HG03159 (cell line): ENCODE data around the gene DGCR6L.
"Not testable (repeated sequence)": the region's sequence is repeated elsewhere in the genome, so short reads cannot be mapped to it uniquely, and the experiment has no call there.

ENCODE experiments used
- ATAC-seq: cut with Tn5 transposase; IDR thresholded peaks from one replicate; pipeline ENCODE4 v1.9.1; 2021; ENCODE audit warnings: mild to moderate bottlenecking, moderate library complexity; ENCODE audit not compliant: unreplicated experiment

DGCR6L gene

DNA sequence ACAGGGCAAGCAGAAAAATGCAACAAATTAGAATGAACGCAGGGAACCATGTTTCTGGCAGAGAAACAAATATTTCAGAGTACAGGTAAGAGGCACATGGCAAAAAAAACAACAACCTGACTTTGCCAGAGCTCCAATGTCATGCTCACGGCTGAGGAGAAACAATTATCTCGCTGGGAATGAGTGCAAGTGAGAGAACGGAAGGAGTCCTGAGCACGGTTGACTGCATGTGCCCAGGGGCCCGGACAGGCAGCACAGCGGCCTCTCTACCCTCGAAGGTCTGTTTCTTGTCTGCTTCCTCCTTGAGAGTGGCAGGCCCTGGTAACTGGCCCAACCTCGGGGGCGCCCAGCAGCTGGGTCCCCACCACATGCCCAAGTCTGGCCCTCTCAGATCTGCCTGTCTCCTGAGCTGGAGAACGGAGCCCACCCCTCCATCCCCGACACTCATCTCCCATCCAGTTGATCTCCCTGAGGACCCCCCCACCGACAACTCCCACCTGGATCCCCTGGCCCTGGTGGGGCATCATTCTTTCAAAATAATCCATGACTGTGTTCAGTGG, 27.1 kb downstream of the DGCR6L start:
- no peak for ATAC-seq

DNA sequence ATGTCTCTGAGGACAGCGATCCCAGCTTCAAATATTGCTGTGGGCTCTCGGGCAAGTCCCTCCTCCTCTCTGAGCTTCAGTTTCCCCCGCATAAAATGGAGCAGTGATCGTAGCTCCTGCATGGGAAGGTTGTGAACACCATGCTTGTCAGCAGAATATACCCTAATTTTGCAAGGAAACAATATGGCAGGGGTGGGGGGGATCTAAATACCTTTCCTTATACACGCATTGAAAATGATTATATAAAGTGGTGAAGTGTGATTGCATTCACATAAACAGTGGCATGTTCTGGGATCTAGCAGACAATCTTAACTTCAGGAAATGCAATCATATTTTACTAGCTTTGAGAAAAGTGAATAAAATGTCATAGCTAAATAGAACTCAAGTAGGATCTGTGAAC, 27.8 kb downstream of the DGCR6L start:
- ATAC-seq = no peak

DNA sequence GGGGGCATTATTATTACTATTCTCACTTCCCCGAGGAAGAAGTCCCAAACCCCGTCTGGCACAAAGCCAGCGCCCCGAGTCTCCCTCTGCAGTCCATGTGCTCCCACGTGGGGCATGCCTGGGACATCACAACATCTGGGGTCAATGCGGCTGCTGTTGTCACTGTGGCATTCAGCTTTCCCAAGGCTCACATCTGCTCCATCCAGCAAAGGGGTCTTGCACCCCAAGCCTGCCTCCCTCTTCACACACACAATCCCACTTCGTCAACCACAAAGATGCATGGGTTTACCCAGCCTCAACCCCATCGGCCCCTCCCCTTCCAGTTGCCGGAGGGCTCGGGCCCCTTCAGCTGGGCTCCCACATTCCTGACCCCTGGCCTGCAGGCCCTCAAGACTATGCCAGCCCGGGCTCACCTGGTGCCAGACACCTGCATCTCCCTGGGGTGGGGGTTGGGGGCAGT, 28.2 kb downstream of the DGCR6L start:
- ATAC-seq = no peak

DNA sequence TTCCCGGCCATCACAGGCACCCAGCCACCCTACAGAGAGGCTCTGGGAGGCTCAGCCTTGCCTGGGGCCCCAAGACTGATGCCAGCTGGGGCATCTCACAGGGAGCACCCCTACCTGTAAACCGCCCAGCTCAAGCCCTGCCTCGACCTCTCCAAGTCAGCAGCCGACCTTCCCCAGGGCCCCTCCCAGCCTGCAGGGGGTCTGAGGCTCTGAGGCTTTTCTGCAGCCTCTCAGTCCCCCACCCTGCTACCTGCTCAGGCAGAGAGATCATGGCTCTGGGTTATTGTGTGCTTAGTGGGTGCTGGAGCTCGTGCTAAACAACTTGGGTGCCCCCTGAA, 28.6 kb downstream of the DGCR6L start:
- no peak for ATAC-seq

DNA sequence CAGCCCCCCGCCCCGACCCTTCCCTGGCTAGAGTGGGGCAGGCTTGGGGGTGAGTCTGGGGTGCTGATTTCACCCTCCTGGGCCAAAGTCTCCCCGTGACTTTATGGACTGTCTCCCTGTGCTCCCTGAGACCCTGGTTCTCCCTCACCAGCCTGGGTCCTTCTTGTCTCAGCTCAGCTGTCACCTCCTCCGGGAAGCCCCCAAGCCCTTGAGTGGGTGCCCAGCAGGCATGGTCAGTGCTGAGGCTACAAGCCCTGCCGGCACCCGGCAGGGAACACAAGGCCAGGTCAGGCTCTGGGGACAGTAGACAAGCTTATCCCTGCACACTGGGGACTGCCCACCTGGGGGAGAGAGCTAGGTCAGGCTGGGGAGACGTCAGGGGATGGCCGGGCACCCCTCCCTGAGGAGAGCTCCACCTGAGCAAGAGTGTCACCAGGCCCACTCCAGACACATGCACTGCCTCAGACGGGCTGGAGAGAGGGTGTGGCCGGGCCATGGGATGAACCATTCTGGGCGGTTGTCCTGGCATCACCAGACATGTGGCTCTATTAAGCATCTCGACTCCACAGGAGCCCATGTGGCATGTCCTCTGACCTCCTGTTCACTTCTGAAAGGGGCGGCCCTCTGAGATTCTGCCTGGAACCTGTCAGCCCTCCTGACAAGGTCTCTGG, 29.1 kb downstream of the DGCR6L start:
- ATAC-seq = no peak

DNA sequence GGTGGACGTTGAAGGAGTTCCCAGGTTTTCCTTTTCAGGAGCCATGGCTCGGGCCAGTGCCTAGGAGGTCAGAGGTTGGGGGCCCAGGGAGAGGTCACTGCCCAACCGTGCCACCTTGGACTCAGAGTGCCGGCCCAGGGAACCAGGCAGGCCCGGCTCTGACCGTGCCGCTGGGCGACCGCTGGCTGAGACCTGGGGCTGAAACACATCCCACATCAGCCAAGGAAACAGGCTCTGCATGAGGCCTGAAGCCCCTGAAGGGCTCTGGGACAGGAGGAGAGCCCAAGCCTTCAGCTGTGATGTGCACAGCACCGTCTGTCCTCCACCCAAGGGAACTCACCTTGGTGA, 29.8 kb downstream of the DGCR6L start:
- no peak for ATAC-seq

DNA sequence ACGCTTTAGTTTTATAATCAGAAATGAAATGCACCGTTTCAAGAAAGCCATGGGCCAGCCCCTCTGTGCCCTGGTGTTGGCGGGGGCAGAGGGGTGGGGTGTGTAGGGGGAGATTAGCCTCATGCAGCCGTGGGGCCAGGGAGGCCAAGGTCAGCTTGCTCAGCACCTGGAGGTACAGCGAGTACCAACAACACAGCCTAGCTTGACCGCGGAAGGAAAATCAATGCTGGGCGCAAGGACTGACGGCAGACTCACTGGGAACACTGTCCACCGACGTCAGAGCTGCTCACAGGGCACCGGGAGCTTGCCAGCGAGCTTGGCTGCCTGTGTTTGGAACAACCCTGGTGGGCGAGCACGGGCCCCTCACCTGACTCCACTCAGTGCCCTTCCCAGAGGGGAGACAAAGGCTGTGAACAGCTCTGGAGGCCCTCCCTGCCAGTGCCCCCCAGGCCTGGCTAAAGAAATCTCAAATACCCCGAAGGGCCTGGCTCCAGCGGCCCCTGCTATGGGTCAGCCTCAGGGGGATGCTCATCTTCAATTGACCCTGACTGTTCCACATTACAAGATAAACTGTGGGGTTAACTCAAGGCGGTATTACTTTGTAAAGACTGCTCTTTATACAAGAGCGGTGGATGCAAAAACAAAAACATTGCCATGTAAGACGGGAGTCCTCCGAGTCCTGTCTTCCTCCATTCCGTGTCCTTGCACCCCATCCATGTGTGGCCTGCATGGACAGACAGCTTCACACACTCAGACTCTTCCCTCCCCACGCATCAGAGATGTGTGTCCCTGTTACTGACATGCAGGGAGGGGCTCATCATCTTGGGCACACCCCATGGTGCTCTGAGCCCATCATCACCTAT, 30.4 kb downstream of the DGCR6L start:
- not testable (repeated sequence) for ATAC-seq

DNA sequence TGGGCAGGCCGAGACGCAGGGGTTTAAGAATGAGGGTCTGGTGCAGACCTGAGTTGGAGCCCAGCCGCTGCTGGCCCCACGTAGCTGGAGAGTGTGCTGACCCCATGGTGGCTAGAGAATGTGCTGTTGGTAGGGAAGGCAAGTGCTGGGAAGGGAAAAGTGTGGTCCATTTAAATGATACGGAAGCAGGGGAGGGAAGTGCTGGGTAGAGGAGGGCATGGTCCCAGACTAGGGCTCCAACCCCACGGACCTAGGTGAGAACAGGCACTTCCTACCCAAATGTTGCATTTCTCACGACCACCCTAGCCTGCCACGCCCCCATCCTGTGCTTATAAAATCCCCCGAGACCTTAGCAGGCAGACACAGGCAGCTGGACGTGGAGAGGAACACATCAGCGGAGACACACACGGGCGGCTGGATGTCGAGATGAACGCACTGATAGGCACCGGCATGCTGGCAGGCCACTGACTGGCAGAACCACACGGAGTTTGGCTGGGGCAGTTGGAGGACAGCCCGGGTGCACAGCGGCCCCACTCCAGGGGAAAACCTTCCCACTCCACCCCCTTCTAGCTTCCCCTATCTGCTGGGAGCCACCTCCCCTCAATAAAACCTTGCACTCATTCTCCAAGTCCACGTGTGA, 33.0 kb downstream of the DGCR6L start:
- ATAC-seq = not testable (repeated sequence)

DNA sequence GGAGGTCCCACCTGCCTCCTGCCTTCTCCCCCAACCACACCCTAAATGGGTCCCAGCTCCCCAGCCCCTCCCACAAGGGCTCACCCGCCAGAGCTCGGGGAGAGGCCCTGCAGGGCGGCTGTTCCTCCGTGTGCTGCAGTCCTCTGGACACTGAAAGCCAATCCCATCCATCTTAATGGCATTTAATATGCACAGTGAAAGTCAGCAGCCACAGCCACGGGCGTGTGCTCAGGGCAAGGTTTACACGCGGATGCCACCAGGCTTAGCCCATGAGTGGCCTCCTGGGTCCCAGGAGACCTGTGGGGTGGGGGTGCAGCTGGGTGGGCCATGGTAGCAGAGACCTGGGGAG, 33.6 kb downstream of the DGCR6L start:
- ATAC-seq = not testable (repeated sequence)

DNA sequence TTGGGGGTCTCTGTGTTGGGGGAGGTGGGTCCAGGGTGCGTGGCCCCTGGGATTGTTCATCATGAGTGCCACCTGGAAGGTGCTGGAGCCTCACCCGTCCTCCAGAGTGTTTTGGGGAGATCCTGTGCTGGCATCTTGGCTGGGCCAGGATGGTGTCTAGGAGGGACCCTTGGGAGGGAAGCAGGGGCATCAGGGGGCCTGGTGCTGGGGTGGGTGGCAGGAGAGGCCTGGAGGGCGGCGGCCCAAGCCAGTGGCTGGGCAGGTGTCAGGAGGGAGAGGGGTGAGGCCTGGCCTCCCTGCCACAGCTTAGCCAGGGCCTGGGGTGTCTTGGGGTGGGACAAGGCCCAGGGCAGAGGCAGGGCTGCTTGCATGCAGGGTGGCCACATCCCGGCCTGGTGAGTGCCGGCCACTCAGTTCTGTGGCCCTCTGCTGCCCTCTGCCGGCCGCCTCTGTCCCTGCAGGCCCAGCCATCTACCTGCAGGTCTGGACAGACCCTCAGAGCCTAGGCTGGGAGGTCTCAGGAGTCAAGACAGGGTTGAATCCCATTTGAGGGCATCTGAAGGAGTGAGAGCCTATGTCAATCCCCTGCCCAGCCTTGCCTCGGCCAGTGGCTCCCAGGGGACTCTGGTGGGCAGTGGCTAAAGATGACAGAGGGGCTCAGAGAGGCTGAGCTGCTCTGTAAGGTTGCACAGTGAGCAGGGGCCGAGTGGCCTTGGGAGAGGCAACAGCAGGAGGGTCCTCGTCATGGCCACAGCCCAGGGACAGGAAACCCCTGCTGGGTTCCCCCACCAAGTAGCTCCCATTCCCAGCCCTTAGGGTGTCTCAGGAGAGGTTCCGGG, 34.2 kb downstream of the DGCR6L start:
- not testable (repeated sequence) for ATAC-seq

DNA sequence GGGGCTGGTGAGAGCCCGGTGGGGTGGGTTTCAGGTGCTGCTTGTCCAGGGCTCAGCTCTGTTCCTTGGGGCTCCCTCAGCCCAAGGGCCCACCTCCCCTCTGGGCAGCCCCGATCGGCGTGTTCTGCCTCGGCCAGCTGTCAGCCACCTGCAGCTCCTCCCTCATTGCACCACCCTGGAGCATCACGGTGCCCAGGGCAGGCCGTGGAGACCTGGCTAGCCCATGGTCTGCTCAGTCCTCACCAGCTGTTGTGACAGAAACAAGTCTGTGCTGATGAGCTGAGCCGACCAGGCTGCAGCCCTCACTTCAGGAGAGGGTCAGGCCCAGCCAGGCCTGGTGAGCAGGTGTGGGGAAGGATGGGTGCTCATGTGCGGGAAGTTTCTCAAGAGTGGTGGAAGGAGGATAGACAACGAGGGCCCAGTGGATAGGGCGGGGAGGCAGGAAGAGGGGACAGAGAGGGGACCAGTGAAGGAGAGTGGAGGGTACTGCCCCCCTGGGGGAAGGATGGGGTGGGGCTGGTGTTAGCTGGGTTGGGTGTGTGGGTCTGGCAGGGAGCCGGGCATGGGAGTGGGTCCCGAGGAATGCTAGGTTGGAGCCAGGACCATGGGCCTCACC, 35.3 kb downstream of the DGCR6L start:
- no peak for ATAC-seq

DNA sequence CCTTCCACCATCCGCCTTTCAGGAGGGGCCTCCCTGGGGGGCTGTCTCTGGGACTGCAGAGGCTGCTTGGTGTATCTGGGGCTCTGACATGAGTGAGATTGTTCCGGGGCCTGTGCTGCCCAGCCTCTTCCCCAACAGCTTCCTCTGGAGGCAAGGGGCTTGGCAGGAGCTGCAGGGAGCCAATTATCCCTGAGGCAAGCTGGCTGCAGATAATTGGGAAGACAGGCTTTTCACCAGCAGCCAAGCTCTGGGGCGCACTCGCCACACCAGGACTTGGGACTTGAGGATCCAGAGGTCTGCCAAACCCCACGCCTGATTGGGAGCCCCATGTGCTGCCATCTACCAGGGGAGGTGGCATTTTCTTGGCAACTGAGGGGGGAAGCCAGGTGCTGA, 36.2 kb downstream of the DGCR6L start:
- ATAC-seq = no peak

DNA sequence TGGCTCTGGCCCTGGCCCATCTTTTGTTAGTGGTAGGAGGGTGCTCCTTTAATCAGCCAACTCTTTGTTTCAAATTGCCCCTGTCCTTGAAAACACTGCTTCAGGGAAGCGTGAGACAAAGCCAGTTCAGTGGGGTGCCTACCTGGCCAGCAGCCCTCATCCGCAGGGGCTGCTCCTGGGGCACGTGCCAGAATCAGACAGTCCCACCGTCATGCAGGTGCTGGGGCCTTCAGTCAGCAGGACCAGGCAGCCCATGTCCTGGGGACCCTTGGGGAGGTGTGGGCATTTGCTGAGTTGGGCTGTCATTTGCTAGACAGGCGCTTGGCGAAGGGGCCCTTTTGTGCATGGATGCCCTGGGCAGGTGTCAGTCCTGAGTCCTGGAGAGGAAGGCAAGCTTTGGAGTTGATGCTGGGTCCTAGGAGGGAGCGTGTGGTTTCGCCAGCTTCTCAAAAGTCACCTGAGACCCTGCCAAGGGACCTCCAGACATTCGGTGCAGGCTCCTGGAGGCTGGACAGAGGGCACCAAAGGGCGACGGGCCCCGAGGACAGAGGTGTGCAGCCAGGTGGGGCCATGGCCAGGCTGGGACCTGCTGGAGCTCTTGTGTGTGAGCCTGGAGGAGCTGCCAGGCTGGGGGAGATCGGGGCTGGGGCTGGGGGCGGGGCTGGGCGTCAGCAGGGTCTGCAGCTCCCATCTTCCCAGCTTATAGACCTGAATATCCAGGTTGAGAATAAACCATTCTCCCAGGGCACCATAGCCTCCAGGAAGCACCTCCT, 36.8 kb downstream of the DGCR6L start:
- ATAC-seq = no peak

DNA sequence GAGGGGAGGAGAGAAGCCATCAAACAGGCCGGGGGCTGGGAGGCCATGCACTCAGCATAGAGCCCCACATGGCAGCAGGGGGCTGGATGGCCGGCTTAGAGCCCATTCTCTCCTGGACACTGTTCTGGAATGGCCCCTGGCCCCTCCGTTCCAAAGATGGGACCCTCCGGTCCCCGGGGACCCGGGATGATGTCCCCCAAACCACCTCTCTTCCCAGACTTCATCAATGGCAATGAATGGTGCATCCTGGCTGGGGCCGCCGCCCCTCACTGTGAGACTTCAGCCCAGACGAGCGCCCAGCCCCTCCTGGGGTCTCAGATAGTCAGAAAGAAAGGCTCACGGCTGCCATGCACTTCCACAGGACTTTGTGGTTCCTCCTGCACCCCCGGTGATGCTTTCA, 38.0 kb downstream of the DGCR6L start:
- no peak for ATAC-seq

DNA sequence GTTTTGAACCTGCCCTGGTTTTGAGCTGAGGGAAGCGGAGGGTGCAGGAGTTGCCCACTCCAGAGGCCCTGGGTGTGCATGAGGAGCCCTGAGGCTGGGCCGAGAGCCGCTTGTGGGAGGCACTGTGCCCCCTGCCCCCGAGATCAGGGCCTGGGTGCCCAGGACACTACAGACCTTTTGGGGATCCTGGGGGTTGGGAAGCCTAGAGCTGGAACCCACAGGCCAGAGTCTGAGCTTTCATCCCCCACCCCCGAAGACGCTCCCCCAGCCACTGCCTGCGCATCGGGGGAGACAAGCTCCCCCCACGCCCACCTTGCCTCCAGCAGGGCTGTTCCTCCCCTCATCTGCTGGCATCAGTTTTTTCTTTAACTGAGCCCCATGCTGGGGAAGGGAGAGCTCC, 38.4 kb downstream of the DGCR6L start:
- ATAC-seq = not testable (repeated sequence)

DNA sequence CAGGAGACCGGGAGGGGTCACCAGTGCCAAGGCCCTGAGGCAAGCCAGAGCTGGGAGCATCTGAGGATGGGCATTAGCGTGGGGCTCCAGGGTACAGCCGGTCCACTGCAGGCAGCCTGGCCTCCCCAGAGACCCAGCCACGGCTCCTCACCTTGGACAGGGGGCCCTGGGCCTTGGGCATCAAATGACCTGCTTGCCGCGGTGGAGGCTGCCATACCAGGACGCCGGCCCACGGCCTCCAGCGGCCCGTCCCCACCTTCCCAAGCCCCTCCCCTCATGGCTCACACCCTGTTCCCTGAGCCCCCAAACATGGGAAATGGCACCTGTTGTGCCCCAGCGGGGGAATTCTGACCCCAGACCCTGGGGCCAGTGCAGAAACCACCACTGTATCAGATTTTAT, 39.0 kb downstream of the DGCR6L start:
- no peak for ATAC-seq

DNA sequence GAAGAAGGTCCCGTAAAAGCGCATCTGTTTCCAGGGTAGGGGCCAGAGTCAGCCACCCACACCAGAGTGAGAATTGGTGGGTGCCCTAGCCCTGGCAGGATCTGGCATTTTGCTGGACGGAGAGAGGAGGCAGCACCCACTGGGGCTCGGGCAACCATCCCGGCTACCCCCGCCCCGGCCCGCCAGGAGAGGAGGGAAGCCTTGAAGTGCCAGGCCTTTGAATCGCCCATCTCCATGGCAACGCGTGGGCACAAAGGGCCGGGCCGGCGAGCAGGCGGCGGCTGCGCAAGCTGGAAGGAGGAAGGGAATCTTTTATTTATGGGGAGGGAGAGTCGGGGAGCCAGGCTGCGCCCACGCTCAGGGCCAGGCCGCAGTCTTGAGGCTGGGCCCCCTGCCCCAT, 39.7 kb downstream of the DGCR6L start:
- ATAC-seq = not testable (repeated sequence)

DNA sequence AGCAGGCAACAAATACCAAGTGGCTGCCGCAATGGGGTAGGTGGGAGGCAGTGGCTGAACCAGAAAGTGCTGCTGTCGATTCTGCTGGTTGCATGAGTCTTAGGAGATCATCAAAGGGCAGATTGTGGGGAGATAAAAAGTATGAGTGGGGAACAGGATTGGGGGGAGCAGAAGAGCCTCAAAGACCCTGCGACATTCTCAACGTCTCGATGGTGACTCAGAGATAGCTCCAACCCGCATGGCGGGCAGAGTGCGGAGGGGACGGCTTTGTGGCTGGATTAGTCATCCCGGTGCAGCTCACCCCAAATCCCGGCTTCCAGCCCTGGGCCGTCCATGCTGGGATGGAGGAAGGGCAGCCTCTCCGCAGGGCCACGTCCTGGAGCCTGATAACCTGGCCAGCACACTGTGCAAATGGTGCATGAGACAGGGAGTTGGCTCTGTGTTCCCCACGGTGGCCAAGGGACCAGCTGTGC, 40.2 kb downstream of the DGCR6L start:
- no peak for ATAC-seq

DNA sequence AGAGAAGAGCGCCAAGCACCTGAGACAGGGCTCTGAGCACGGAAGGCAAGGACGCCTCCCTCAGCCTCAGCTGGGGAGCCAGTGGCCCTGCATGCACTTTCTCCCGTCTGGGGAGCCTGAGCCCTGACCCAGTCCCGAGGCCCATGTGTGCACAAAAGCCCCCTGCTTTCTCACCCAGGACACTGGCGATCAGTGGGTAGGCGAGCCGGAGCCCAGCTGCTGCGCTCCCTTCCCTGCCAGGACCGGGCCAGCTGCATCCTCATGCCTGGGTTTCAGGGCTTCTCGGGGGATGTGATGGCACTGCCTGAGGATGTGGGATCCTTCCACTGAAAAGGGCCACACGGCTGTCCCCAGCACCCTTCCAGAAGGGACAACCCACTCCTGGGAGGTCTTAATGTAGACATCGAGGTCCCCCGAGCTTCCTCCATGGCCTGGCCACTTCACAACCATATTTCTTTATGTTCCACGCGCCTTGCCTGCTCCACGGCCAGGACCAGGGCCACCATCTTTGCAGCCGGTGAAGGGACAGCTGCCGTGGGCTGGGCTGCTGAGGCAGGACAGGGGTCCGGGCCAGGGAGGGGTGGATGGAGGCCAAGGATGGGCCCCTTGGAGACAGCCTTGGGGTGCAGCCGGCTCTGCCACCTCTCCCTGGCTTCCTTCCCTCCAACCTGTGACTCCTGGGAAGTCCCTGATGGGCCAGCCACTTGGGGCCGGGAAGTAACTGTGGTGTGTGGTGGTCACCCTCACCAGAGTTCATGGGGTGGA, 41.0 kb downstream of the DGCR6L start:
- not testable (repeated sequence) for ATAC-seq
